Activated T-cell treated with anti-CD3 and anti-CD28 coated beads for 1 hour (primary cell): ENCODE results near the gene MYH16.
"Not testable (repeated sequence)": the region's sequence is repeated elsewhere in the genome, so short reads cannot be mapped to it uniquely, and the experiment has no call there.

Experiments used
- DNase-seq: peaks from one replicate; pipeline ENCODE4 v3.0.0-alpha.2; 2020; ENCODE audit warnings: low read depth

MYH16 gene

DNA sequence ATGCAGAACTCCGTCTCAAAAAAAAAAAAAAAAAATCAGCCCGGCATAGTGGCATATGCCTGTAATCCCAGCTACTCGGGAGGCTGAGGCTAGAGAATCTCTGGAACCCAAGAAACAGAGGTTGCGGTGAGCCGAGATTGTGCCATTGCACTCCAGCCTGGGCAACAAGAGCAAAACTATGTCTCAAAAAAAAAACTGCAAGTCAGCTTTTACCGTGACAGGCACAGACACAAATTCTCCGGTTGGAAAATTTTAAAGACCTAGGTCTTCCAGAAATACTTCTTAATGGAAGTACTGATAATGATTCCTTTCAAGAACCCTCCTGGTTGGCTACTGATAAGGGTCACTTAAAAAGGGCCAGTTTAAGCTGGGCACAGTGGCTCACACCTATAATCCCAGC is 82.5 kb downstream of the MYH16 start:
- DNase-seq: no peak

DNA sequence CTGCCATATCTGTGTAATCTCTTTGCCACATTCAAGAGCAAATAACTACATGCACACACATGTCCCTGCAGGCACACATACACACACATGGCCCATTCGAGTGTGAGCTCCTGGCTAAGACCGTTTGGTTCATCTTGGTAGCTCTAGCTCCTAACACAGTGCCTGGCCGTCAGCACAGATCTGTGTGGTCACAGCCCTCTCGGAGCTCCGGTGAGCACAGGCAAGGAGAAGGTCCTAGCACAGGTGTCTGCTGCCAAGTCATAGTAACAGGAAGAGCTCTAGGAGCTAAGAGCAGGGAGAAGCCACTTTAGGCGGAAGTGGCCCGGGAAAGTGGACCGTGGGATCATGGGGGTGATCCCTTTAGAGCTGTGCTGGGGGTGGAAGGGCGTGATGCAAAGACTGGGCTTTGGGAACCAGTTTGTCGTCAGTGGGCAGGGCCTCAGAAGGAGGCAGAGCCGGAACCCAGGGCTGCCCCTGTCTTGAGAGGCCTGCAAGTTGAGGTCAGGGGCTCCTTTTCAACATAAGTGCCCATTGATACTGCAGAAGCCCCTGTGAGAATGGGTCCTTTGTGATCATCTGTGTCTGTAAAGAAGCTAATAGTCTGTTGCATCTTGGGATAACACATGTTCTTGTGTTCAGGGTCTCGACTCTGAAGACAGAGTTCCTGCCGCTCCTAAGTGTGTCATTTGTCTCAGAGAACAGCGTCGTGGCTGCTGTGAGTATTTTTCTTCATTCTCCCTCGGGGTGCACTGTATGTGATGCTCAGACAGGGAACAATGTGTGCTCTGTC is 85.3 kb downstream of the MYH16 start:
- DNase-seq: no peak

DNA sequence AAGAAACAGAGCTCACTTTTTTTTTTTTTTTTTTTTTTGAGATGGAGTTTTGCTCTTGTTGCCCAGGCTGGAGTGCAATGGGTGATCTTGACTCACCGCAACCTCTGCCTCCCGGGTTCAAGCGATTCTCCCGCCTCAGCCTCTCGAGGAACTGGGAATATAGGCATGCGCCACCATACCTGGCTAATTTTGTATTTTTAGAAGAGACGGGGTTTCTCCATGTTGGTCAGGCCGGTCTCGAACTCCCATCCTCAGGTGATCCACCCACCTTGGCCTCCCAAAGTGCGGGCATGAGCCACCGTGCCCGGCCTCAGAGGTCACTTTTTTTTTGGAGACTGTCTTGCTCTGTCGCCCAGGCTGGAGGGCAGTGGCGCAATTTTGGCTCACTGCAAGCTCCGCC is 85.9 kb downstream of the MYH16 start:
- not testable (repeated sequence) for DNase-seq

DNA sequence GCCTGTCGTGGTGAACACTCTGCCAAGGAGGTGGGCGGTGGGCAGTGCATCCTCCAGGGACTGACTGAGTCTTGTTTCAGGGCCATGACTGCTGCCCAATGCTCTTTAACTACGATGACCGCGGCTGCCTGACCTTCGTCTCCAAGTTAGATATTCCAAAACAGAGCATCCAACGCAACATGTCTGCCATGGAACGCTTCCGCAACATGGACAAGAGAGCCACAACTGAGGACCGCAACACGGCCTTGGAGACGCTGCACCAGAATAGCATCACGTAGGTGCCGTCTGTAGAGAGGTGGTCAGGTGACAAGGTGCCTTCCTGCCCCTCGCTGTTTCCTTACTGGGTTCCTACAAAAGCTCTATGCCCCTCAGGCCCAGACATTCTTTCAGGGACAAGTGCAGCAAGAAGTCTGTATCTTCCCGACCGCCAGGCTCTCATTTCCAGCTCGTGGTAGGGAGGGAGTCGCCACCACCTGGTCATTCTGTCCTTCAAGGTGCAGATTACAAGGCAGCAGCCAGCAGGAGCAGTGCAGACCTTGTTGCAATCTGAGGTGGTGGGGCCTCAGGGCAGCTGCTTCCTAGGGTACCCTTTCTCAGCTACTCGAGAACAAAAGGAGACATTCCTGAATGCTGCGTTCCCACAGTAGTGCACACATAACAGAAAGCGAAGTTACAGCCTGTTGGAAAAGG is 87.0 kb downstream of the MYH16 start:
- DNase-seq: no peak
